Activated naive CD8-positive, alpha-beta T cell (primary cell): ENCODE data around the gene FAM131A.

ENCODE experiments used
- H3K27ac Mint-ChIP-seq: one replicate; pipeline ENCODE4 v1.8.0; 2021; ENCODE audit warnings: mixed read lengths
- H3K27me3 Mint-ChIP-seq: one replicate; pipeline ENCODE4 v1.8.0; 2021; ENCODE audit warnings: mixed read lengths
- H3K36me3 Mint-ChIP-seq: one replicate; pipeline ENCODE4 v1.8.0; 2021; ENCODE audit warnings: mixed read lengths
- H3K4me1 Mint-ChIP-seq: one replicate; pipeline ENCODE4 v1.8.0; 2021; ENCODE audit warnings: low read depth, mixed read lengths
- H3K4me3 Mint-ChIP-seq: one replicate; pipeline ENCODE4 v1.8.0; 2021; ENCODE audit warnings: mild to moderate bottlenecking, mixed read lengths
- H3K9me3 Mint-ChIP-seq: one replicate; pipeline ENCODE4 v1.8.0; 2021; ENCODE audit warnings: low read depth, mixed read lengths

Gene FAM131A

GRCh38 chr3:184354121-184354728 is 16.8 kb downstream of the FAM131A start:
- H3K27ac Mint-ChIP-seq = no peak overlapping the region
- no peaks in the 10 kb centered on the region for H3K9me3 Mint-ChIP-seq
- no peaks in the 10 kb centered on the region for H3K4me1 Mint-ChIP-seq
- no peaks in the 10 kb centered on the region for H3K27me3 Mint-ChIP-seq
- H3K4me3 Mint-ChIP-seq = no peak overlapping the region
- H3K36me3 Mint-ChIP-seq = peaks cover 2% of the 10 kb centered on the region

DNA sequence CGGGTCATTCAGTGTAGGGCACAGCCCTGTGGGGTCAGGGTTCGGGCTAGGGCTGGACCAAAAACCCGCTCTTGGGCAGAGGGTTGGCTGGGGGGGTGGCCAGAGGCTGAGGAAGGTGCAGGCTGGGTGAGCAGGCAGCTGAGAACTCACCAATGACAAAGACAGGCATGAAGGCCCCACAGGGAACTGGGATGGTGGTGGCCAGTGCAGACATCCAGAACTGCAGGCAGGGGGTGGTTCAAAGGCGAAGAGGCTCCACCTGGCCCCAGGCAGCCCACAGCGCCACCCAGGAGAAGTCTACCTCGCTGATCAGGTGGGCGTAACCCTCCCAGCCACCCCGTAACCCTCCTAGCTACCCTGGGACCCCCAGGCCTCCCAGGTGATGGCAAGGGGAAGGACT is 17.4 kb downstream of the FAM131A start:
- Mint-ChIP-seq H3K4me3 (no peak overlapping the region), H3K27me3 (no peaks in the 10 kb centered on the region), H3K36me3 (peaks cover 2% of the 10 kb centered on the region), H3K9me3 (no peaks in the 10 kb centered on the region), H3K4me1 (no peaks in the 10 kb centered on the region), H3K27ac (no peak overlapping the region)

GRCh38 chr3:184355261-184356040 is 18.1 kb downstream of the FAM131A start:
- no peaks in the 10 kb centered on the region for H3K9me3 Mint-ChIP-seq
- no peak overlapping the region for H3K27ac Mint-ChIP-seq
- no peaks in the 10 kb centered on the region for H3K27me3 Mint-ChIP-seq
- peaks cover 2% of the 10 kb centered on the region for H3K36me3 Mint-ChIP-seq
- no peak overlapping the region for H3K4me3 Mint-ChIP-seq
- H3K4me1 Mint-ChIP-seq = peaks cover 3% of the 10 kb centered on the region

DNA sequence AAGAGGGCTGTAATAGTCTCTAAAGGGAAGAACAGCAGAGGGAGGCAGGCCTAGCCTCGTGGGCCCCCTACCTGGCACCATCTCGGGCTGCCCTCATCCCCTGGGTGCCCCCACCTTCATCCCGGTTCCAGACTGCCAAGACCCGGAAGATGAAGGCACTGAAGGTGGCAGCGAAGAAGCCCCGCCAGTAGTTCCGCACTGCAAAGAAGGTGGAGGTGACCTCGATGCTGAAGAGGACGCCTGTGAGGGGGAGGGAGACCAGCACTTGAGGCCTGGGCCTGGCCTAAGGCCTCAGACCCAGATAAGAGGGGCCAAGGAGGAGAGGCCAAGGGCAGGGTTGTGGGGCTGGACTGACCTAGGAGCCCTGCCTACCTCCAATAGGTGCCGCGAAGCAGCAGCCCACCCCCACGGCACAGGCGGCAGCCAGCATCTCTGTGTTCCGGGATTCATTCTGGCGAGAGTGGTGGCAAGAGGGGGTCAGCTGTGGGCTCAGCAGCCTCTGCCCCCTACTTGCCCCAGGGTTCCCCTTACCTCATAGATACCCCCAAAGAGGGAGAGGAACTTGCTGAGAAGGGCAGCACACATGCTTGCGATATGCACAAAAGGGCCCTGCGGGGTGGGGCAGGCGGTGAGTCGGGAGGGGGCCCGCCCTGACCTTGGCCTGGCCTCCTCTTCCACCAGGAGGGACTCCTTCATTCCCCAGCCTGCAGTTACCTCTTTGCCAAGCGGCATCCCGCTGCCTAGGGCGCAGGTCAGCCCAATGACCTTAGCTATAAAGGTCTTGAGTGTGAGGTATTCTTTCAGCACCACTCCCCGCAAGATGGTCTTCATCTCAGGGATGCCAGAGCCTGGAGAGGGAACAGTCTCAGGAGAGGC is 20.1 kb downstream of the FAM131A start:
- Mint-ChIP-seq H3K4me3 (no peak overlapping the region), H3K36me3 (peaks cover 2% of the 10 kb centered on the region), H3K27ac (no peak overlapping the region), H3K4me1 (peaks cover 5% of the 10 kb centered on the region), H3K27me3 (no peaks in the 10 kb centered on the region), H3K9me3 (no peaks in the 10 kb centered on the region)

DNA sequence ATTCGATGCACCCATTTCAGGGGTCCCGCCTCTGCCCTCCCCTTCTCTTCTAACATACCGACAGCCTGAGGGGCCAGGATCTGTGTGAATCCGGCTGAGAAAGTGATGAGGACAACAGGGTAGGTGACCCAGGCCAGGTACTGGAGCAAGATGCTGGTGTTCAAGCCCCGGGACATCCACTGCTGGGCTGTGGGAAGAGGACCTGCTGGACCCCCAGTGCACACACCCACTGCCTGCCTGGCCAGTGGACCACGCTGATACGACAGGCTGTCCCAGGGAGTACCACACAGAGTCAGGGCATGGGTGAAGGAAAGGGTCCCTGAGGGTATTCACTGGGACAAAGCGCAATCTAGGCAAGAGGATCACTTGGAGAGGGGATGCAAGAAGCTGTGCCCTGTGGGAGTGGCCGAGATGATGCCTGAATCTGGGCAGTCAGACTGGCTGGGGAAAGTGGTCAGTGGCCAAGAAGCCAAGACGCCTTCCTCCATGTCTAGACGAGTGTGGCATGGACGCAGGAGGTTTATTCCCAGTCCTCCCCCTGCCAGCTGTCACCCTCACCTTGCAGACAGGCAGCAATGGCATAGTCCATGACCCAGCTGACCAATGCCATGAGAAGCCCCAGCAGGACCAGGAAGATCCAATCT is 20.8 kb downstream of the FAM131A start:
- H3K36me3 Mint-ChIP-seq = peaks cover 2% of the 10 kb centered on the region
- H3K4me1 Mint-ChIP-seq = peaks cover 5% of the 10 kb centered on the region
- no peaks in the 10 kb centered on the region for H3K27me3 Mint-ChIP-seq
- H3K27ac Mint-ChIP-seq = no peak overlapping the region
- H3K9me3 Mint-ChIP-seq = no peaks in the 10 kb centered on the region
- H3K4me3 Mint-ChIP-seq = no peak overlapping the region

DNA sequence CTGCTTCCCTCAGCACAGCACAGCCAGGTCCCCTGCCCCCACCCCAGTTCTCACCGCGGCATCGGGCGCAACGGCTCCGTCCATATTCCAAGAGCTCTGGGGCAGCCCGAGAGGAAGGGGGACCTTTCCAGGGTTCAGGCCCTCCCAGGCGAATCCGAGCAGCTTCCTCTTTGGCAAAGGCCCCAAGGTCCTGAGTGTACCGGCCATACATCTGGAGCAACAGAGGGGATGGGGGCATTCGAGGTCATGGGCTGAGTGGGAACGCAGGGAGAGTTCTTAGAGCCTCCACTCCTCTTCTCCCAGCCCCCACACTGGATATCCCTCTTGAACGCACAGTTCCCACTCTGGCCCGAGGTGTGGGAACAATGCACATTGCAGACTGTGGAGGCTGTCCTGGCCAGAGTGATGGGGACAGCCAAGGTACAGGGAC is 21.5 kb downstream of the FAM131A start:
- H3K27me3 Mint-ChIP-seq = no peaks in the 10 kb centered on the region
- H3K4me1 Mint-ChIP-seq = peaks cover 9% of the 10 kb centered on the region
- H3K27ac Mint-ChIP-seq = no peak overlapping the region
- peak overlapping the region; percentile 5 for H3K4me3 Mint-ChIP-seq
- H3K36me3 Mint-ChIP-seq = peaks cover 2% of the 10 kb centered on the region
- no peaks in the 10 kb centered on the region for H3K9me3 Mint-ChIP-seq

DNA sequence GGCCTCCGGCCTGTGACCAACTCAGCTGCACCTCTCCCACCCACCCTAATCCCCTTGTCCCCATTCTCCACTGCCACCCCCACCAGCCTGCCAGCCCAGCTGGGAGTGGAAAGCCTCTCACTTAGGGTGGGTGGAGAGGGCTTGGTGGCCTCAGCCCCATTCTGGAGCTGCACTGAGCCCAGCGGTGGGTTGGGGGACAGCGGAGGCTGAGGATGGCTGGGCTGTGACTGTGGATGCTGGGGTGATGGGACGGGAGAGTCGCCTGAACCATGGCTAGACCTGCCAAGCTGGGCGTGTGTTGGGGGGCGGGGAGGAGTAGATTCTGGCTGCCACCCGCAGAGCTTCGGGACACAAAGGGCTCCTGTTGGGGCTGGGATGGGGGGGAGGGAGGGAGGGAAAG is 22.2 kb downstream of the FAM131A start:
- Mint-ChIP-seq H3K36me3 (peaks cover 5% of the 10 kb centered on the region), H3K4me3 (no peak overlapping the region), H3K9me3 (no peaks in the 10 kb centered on the region), H3K4me1 (peaks cover 15% of the 10 kb centered on the region), H3K27me3 (no peaks in the 10 kb centered on the region), H3K27ac (no peak overlapping the region)

- Mint-ChIP-seq H3K27ac (peak overlapping the region; percentile 54), H3K36me3 (peaks cover 10% of the 10 kb centered on the region), H3K27me3 (no peaks in the 10 kb centered on the region)
Measured at GRCh38 chr3:184360070-184360928, 22.9 kb downstream of the FAM131A start.

GRCh38 chr3:184360929-184361531 is 23.6 kb downstream of the FAM131A start:
- Mint-ChIP-seq H3K9me3 (no peaks in the 10 kb centered on the region), H3K4me3 (peak overlapping the region; percentile 88), H3K4me1 (peaks cover 25% of the 10 kb centered on the region), H3K36me3 (peaks cover 10% of the 10 kb centered on the region), H3K27ac (peak overlapping the region; percentile 54), H3K27me3 (no peaks in the 10 kb centered on the region)

More at GRCh38 chr3:184360070-184360928, 22.9 kb downstream of the FAM131A start:
- peaks cover 22% of the 10 kb centered on the region for H3K4me1 Mint-ChIP-seq
- peak overlapping the region; percentile 88 for H3K4me3 Mint-ChIP-seq
- H3K9me3 Mint-ChIP-seq = no peaks in the 10 kb centered on the region

- no peaks in the 10 kb centered on the region for H3K27me3 Mint-ChIP-seq
- H3K4me3 Mint-ChIP-seq = peak within 1 kb of the TSS; percentile 99
- peak within 1 kb of the TSS; percentile 92 for H3K27ac Mint-ChIP-seq
- H3K36me3 Mint-ChIP-seq = peaks cover 10% of the 10 kb centered on the region
- H3K9me3 Mint-ChIP-seq = no peaks in the 10 kb centered on the region
- peaks cover 27% of the 10 kb centered on the region for H3K4me1 Mint-ChIP-seq
Measured at GRCh38 chr3:184361532-184361931, 24.1 kb downstream of the FAM131A start, which contains the start of the genes CLCN2 and POLR2H. TSS of gene CLCN2 (minus strand) at chr3:184361605. CDS start at chr3:184361479, 126 bp downstream. TSS of gene POLR2H (plus strand) at chr3:184361710. CDS start at chr3:184363493, 1,783 bp downstream.

DNA sequence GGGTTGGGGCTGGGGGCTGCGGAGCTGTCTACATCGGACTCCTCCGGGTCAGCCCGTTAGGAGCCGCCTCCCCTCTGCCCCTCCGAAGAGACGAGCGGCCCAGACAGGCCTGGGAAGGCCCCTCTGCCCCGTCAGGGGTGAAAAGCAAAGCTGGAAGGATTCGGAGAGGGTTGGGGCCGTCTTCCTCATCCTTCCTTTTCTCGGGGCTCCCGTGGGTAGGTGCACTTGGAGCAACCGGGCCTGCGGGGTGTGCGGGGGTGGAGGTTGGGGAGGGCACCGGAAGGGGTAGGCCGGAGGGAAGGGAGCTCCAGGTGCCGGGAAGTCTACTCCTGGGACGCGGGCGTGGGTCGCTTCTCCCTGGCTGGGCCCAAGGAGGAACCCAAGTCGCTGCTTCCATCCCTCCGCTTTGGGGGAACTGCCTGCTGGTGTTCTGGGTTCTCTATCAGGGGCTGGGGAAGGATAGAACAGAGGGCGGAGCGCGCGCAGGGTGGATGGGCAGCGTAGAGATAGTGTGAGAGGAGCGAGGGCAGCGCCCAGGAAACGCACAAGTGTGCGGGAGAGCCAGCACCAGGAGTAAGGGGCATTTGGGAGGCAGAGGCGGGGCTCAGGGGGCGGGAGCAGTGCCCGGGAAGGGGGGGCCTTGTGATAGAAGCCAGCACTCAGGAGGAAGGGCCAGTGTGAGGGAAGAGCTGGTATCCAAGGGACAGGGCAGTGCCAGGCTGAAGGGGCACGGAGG is 24.7 kb downstream of the FAM131A start:
- Mint-ChIP-seq H3K27ac (peak overlapping the region; percentile 92), H3K36me3 (peaks cover 8% of the 10 kb centered on the region), H3K27me3 (no peaks in the 10 kb centered on the region), H3K4me1 (peaks cover 30% of the 10 kb centered on the region), H3K9me3 (no peaks in the 10 kb centered on the region), H3K4me3 (peak overlapping the region; percentile 99)

DNA sequence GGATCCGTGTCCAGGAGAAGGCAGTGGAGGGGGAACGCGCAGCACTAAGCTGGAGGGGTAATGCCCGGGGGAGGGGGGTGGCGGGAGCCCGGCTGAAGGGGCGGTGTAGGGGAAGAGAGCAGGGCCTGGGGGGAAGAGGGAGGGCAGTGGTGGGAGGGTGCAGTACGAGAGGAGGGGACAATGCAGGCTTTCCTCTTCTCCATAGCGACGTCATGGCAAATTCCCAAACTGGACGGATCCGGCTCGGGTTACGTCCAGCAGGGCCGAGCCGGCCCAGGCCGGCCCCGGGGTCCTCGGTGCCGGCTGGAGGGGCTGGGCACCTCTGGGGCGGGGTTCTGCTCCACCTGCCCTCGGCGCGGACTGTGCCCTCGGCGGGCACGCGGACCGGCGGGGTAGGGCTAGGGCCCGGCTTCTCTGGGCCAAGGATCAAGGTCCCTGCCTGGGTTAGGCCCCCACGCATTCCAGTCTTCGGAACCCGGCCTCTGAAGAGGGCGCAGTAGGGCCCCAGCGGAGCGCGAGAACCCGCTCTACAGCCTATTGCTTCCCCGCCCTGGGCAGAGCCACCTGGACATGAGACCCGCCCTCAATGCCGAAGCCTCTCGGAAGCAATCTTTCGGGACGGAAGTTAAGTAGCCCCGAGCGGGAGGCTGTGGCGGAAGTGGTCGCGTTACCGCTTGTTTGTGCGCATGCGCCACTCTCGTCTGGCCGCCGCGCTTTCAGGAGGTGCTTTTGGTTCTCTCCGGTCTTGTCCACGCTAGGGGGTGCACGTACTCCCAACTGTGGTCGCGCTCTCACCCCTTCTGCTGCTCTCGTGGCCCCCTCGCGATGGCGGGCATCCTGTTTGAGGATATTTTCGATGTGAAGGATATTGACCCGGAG is 25.5 kb downstream of the FAM131A start:
- H3K4me3 Mint-ChIP-seq = peak overlapping the region; percentile 99
- H3K36me3 Mint-ChIP-seq = peaks cover 8% of the 10 kb centered on the region
- H3K27me3 Mint-ChIP-seq = no peaks in the 10 kb centered on the region
- no peaks in the 10 kb centered on the region for H3K9me3 Mint-ChIP-seq
- peaks cover 30% of the 10 kb centered on the region for H3K4me1 Mint-ChIP-seq
- H3K27ac Mint-ChIP-seq = peak overlapping the region; percentile 98
